ENCODE data around the gene DOCK11. TPM values are rescaled to one million over a fixed set of nuclear protein-coding genes. Genes with fewer than 3 reads are reported as not detected.
"Not testable (repeated sequence)": the region's sequence is repeated elsewhere in the genome, so short reads cannot be mapped to it uniquely, and the experiment has no call there.

The DOCK11 gene
- total RNA-seq, 4 donors from 2014 or later, result 62.1 to 156 (median 76.3) TPM

DNA sequence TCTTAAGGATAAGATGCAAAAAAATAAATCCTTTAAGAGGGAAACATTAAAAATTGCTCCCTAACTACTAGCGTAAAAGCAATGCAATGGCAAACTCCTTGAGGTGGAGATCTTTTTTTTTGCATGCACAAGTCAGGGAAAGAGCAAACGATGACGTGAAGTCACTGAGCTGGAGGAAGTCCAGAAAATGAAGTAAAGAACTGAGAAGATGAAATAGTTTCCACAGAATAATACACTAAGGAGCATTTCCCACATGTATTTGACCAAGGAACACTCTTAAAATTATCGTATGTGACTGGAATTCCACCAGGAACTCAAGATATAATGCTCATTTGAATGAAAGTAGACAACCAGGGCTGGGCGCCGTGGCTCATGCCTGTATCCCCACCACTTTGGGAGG is 21.0 kb upstream of the DOCK11 start:
- no peak for DNase-seq (ENCODE audit: low spot score)
- ATAC-seq (ENCODE audit: low FRiP score), result no peak
- TF ChIP-seq, protein P1, sequence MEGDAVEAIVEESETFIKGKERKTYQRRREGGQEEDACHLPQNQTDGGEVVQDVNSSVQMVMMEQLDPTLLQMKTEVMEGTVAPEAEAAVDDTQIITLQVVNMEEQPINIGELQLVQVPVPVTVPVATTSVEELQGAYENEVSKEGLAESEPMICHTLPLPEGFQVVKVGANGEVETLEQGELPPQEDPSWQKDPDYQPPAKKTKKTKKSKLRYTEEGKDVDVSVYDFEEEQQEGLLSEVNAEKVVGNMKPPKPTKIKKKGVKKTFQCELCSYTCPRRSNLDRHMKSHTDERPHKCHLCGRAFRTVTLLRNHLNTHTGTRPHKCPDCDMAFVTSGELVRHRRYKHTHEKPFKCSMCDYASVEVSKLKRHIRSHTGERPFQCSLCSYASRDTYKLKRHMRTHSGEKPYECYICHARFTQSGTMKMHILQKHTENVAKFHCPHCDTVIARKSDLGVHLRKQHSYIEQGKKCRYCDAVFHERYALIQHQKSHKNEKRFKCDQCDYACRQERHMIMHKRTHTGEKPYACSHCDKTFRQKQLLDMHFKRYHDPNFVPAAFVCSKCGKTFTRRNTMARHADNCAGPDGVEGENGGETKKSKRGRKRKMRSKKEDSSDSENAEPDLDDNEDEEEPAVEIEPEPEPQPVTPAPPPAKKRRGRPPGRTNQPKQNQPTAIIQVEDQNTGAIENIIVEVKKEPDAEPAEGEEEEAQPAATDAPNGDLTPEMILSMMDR (IDR thresholded peaks at IDR 0.05), result no peak

DNA sequence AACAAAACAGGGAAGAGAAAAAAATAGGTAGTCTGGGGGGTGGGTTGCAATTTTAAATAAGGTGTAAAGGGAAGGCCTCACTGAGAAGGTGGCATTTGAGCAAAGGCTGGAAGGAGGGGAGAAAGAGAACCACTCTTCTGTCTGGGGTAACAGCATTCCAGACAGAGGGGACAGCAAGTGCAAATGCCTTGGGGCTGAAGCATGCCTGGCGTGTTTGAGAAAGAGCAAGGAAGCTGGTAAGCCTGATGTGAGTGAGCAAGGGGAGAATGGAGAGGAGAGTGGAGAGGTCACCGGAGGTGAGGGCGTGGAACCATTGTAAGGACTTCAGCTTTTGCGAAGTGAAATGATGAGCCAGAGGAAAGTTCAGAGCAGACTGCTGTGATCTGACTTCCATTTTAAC is 19.7 kb upstream of the DOCK11 start:
- no peak for ATAC-seq (ENCODE audit: low FRiP score)
- TF ChIP-seq, protein P1 (IDR thresholded peaks at IDR 0.05), result no peak

DNA sequence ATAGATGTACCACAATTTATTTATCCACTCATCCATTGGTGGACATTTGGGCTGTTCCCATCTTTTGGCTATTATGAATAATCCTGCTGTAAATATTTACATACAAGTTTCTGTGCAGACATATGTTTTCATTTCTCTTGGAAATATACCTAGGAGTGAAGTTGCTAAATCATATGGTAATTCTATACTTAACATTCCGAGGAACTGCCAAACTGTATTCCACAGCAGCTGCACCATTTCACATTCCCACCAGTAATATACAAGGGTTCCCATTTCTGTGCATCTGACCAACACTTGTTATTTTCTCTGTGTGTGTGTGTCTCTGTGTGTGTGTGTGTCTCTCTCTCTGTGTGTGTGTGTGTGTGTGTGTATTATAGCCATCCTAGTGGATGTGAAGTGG is 15.4 kb upstream of the DOCK11 start:
- no peak for ATAC-seq (ENCODE audit: low FRiP score)

More for the DNA sequence above, 19.7 kb upstream of the DOCK11 start:
- DNase-seq (ENCODE audit: low spot score), result no peak

DNA sequence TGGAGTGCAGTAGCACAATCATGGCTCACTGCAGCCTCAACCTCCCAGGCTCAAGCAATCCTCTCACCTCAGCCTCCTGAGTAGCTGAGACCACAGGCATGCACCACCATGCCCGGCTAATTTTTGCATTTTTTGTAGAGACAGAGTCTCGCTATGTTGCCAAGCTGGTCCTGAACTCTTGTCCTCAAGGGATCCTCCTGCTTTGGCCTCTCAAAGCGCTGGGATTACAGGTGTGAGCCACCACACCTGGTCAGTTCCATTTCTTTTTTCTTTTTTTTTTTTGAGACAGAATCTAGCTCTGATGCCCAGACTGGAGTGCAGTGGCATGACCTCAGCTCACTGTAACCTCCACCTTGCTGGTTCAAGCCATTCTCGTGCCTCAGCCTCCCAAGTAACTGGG is 13.2 kb upstream of the DOCK11 start:
- ATAC-seq (ENCODE audit: low FRiP score); DNase-seq (ENCODE audit: low spot score): not testable (repeated sequence)

More for the DNA sequence above, 15.4 kb upstream of the DOCK11 start:
- no peak for DNase-seq (ENCODE audit: low spot score)
- TF ChIP-seq, protein P1 (IDR thresholded peaks at IDR 0.05), result no peak

DNA sequence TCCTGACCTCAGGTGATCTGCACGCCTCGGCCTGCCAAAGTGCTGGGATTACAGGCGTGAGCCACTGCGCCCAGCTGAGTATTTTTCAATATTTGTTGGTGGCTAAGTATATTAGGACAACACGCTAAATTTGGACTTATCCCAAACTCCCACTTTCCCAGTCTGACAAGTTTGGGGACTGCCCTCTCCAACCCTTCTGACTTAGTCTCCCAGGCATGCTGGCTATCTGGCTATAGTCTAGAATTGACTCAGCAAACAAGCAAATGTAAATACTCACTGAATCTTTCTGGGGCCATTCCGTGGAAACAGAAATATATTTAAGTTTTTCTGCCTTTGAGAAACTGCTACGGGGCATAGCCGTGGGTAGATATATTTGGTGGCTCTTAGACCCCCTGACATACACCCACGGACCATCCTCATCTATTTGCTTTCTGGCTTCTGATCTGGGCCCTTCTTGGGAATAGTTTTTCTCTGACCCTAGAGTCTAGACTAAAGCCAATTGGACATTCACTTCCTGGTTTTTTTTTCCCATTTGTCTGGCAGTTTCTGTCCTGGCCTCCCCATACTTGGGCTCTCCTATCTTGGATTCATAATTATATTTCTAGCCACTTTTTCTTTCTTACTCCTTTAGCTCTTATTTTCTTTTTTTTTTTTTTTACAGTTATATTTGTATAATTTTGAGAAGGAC is 11.3 kb upstream of the DOCK11 start:
- ATAC-seq (ENCODE audit: low FRiP score), result no peak
- TF ChIP-seq, protein P1 (IDR thresholded peaks at IDR 0.05), result no peak

DNA sequence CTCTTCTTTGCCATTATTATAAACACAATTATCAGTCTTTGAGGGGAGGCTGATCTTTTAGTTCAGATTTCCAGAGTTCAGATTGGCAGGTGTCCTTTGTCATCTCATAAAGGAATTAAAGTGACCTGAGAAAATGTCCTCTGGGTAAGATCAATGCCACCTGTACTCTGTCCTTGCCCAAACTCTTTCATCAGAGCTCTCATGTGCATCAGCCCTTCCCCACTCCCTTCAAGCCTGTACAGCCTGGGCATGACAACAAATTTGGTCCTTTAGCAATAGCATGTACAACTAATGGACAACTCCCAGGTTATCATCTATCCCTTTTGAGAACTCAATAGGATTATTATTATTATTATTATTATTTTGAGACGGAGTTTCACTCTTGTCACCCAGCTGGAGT is 8.9 kb upstream of the DOCK11 start:
- not testable (repeated sequence) for DNase-seq (ENCODE audit: low spot score); ATAC-seq (ENCODE audit: low FRiP score)

More for the DNA sequence above, 11.3 kb upstream of the DOCK11 start:
- DNase-seq (ENCODE audit: low spot score), result no peak

DNA sequence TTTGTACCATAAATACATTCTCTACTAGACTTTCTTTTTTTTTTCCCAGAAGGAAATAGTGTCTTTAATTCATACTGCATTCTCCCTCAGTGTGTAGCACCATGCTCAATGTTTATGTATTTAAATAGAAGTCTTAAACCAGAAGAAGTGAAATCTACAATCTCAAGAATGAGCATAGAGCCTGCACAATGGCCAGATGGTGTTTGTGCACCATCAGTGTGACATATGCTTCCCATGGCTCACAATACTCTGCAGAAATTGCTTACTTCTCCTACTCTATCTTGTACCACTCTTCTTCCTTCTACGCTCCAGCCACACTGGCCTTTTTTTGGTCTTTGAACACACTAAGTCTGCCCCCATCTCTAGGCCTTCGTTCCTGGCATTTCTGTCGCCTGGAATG is 2.6 kb upstream of the DOCK11 start:
- ATAC-seq (ENCODE audit: low FRiP score) (no peak), DNase-seq (ENCODE audit: low spot score) (no peak)
- TF ChIP-seq, protein P1 (IDR thresholded peaks at IDR 0.05), result no peak

DNA sequence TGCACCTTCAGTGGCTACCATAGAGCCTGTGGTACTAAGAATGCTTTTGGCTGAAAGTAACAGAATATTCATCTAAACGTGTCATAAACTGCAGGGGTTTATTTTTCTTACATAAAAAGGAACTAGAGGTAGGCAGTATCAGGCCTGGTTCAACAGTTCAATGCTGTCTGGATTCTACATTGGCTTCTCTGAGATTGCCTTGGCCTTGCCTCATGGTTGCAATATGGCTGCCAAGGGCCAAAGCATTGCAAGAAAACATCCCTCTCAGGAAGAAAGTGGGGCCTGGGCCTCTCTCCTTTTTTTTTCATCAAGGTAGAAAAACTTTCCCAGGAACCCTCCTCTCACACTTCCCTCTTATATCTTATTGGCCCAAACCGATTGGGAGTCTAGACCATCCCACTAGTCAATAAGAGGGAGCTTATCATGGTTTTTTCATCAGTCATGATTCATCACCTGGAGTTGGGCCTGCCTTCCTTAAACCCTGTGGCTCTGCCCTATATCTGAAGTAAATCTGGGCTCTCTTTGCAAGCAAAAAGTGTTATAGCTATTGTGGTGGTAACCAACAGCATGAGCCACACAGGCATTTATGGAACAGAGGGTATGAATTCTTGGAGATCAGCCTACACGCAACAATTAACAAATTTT is 1.8 kb upstream of the DOCK11 start:
- TF ChIP-seq, protein P1 (IDR thresholded peaks at IDR 0.05), result no peak
- DNase-seq (ENCODE audit: low spot score), result no peak
- no peak for ATAC-seq (ENCODE audit: low FRiP score)
